Central memory CD4-positive, alpha-beta T cell (primary cell): ENCODE measurements around the gene SRGAP1.
"Not testable (repeated sequence)": the region's sequence is repeated elsewhere in the genome, so short reads cannot be mapped to it uniquely, and the experiment has no call there.

ENCODE experiments used
- DNase-seq: peaks from one replicate; pipeline ENCODE4 v3.0.0; 2022

The SRGAP1 gene

DNA sequence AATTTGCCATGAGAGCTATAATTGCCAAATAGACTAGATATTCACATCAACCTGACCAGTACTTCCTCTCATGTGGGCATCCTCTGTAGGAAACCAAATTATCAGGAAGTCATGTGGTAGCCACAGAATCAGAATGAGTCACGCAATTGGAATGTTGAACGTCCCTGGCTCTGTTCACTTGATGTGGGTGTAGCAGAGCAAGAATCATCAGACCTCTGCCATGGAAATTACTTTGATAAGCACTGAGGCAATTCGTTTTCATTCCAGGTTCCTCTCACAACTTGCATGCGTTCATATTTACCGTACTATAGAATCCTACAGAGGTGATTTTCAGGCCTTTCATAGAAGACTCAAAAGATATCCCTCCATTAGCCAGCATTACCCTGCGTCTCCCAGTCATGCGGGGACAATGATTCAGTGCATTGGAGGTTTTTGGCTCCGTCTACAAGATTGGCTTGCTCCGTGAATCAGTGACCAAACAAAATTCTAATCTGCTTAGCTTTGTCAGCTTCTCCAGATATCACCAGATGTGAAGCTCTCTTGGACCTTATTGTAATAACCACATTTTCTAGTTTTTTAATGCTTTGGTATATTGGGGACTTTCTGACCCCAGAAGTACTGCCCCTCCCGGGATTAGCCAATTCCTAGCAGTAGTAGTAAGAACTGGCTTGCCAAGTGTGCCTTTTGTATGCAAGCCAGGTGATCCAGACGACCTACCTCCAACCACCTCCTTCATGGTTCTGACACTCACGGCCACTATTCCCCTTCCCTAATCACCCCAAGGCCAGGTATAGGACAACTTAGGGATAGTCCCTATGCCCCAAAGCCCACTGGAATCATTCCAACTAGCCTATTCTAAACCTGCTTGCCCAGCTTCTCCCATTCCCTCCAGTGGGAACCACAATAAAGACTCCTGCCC lies 244.2 kb downstream of the SRGAP1 start:
- DNase-seq: no peak

- DNase-seq: no peak
These were observed 245.5 kb downstream of the SRGAP1 start for GRCh38 chr12:64090047-64090446.

DNA sequence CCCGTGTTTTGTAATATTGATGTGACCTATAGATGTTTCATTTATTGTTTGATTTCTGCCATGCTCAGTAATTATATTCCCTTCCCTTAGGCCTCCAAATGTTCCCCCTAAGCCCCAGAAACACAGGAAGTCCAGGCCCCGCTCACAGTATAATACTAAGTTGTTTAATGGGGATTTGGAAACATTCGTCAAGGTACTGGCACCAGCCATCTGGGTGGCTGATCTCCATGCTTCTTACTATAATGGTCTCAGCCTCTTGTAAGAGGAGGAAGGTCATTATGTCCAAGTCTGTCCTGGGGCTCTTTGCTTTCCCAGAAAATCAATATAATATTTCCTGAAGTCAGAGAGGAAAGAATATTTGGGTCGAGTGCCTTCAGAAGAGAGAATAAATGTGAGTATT lies 246.7 kb downstream of the SRGAP1 start:
- no peak for DNase-seq

DNA sequence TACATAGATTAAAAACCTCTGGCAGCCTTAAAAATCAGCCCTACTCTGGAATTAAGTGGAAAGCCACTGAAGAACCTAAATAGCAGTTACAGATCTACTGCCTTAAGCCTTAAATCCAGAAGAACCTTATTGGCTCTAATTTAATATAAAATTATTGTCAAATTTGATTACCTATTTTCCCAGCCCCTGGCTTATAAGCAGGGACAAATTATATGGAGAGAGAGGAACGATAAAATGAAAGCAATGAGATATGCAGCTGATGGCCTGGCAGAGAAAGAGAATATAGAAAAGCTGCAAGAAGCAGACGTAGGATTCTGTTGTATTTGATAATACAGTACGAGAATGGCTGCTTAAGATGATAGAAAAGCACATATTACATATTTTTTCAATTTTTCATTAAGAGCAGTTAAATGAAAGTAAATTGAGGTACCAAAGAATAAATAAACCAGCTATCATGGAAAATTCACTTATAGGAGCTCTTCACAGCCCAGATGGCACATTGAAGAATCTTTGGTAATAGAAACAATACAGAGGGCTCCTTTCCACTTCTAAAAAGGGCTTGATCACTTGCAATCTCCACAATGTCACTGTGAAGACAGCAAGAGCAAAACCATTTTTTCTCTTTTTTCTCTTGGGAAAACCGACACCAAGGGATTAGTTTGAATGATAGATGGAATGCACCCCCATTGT lies 248.2 kb downstream of the SRGAP1 start:
- DNase-seq: no peak

- DNase-seq: no peak
These were observed 249.2 kb downstream of the SRGAP1 start for GRCh38 chr12:64093689-64094088.

- no peak for DNase-seq
These were observed 253.0 kb downstream of the SRGAP1 start for GRCh38 chr12:64097366-64098105.

DNA sequence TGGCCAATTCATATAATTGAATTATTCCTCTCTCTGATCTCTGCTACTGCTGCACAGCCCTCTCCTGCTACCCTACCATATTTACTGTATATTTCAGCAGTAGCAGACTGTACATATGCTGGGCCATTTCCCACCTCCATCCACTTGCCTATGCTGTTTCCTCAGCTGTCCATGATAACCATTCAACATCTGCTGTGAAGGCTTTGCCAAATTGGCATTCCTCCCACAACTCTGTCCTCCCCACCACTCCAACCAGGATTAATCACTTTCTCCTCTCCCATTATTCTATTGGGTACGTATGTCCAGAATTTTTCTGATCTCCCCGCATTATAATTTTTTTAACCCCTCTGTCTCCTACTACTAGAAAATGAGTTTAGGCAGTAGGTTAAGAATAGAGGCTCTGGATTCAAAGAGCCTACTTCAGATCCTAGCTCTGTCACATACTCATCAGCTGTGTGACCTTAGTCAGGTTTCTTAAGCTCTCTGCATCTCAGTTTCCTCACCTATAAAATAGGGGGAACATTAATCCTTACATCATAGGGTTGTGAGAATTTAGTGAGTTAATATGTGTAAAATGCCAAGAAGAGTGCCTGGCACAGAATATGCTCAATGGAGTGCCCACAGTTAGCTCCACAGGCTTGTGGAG lies 254.3 kb downstream of the SRGAP1 start:
- DNase-seq: no peak

DNA sequence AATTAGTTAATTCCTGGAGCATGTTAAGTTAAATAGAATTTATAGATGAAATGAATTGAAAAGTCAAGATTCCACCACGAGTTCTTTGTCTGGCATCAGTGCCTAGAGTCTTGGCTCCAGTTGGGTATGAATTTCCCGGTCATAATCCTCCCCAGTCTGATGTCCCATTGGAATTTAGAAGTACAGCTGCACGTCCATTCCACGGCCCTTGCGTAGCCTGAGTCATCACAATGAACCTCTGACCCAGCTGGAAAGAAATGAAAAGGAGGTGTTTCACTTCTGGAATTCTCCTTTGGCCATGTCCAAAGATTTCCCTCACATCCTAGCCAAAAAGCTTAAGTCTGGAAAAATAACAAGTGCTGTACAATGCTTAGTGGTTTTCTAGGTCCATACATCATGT lies 254.9 kb downstream of the SRGAP1 start:
- DNase-seq: no peak

DNA sequence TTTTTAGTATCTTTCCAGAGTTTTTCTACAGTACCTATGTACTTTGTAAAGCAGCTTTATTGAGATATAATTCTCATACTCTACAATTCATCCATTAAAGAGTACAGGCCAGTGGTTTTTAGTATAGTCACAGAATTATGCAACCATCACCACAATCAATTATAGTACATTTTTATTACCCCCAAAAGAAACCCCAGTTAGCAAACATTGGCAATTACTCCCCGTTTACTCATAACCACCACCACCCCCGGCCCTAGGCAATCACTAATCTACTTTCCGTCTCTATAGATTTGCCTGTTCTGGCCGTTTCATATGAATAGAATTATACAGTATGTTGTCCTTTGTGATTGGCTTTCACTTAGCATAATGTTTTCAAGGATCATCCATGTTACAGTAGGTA lies 257.8 kb downstream of the SRGAP1 start:
- no peak for DNase-seq

DNA sequence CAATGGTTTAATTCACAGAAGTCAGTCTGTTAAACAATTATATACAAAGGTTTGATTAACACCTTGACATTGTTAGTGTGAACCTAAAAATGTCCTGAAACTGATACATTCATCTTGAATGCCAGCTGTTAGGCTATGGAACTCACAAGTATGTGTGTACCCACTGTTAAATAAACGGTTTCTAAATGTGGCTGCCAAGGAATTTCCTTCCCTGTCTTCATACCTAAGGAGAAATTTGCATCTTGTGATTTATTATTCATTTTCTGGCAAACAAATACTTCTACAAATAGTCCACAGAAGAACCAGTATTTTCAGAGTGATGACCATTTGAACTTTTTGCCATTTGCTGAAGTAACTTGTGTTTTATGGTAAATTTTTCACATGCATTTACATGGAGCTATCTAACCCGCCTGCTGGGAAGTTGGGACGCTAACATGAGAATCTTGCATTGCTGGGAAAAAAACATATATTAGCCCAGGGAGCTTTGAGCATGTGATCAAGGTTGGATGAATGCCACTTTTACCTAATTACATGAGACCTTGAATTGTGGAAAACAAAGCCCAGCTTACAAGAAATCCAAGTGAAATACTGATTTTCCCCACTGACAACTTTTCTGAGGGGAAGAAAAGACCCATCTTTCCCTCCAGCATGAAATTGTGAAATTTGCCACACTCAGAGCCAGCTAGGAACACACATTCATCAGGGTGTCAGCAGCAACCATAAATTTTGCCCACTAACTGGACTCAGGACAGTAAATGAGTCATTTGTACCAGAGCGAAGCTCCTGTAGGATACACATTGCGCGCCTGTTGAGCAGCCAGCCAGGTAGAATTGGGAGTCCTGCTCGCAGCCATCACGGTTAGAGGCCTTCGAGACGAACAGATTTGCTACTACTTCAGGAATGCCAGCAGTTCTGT lies 259.6 kb downstream of the SRGAP1 start:
- DNase-seq: no peak

DNA sequence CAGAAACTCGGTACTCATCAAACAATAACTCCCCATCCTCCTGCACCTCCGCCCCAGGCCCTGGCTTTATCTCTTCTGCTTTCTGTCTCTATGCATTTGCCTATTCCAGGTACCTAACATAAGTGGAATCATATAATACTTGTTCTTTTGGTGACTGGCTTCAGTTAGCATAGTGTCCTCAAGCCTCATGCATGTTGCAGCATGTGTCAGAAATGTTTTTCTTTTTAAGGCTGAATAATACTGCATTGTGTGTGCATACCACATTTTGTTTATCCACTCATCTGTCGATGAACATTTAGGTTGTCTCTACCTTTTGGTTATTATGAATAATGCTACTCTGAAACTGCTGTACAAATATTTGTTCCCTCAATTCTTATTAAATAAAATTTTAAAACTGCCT lies 260.5 kb downstream of the SRGAP1 start:
- no peak for DNase-seq

GRCh38 chr12:64107776-64108175 lies 263.3 kb downstream of the SRGAP1 start:
- no peak for DNase-seq

- DNase-seq: no peak
These were observed 265.2 kb downstream of the SRGAP1 start for GRCh38 chr12:64109706-64110105.

DNA sequence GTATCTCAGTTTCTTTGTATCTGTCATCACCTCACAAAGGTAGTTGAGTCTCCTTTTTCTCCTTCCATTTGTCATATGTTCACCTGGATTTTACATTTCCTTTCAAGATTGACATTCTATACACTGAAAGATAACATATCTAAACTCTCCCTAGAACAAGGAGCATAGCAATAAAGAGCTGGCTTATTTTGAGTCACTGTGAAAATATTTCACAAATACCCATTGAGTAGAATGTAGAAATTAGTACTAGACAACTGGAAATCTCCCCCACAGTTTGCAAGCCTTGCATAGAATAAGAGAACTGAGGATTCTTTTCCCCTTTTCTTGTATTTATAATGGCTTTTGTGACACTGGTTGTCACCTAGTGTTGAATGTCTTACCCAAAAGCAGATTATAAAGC lies 266.4 kb downstream of the SRGAP1 start:
- DNase-seq: no peak

GRCh38 chr12:64116969-64117368 lies 272.5 kb downstream of the SRGAP1 start:
- DNase-seq: no peak

DNA sequence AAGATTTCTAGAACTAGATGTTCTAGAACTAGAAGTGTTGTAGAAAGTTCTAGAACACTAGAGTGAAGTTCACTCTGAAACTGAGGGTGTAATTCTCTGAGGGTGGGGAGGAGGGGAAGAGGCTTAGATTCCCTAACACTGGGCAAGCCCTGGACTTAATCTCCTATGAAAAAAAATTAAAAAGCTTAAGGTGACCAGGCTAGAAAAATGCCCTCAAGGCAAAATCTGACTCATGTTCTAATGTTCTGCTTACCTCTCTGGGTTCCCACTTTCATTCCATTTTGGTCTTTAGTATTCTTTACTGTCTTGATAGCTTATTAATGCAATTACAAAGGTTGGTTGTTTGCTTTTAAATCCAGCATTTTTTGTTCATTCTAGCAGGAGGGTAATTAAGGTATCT lies 276.1 kb downstream of the SRGAP1 start:
- no peak for DNase-seq

DNA sequence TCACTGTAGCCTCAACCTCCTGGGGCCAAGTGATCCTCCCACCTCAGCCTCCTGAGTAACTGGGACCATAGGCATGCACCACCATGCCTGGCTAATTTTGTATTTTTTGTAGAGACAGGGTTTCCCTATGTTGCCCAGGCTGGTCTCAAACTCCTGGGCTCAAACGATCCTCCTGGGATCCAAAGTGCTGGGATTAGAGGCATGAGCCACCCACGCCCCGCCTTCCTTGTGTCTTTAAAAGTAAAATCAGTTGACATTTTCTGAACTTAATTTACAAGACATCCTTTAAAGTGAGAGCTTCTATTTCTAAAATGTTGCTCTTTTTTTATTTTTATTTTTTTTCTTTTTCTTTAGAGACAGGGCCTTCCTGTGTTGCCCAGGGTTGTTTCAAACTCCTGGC lies 276.6 kb downstream of the SRGAP1 start:
- not testable (repeated sequence) for DNase-seq

DNA sequence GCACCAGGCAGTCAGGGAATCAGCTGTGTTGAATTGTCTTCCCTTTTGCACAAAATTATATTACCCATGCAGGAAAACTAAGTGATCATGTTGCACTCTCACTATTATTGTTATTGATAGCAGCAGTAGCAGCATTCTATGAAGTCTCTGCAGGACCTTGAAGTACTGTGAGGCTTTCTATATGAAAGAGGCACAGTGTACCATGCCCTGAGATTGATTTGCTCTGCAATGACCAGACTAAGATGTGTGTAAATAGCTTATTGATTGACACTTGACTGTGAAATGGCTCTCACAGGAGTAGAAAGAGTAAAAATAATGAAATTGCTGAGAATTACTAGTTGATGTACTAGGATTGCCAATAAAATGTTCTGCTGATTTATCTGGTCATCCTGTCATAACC lies 277.7 kb downstream of the SRGAP1 start:
- DNase-seq: no peak

- no peak for DNase-seq
These were observed 278.5 kb downstream of the SRGAP1 start for GRCh38 chr12:64122995-64123394.

DNA sequence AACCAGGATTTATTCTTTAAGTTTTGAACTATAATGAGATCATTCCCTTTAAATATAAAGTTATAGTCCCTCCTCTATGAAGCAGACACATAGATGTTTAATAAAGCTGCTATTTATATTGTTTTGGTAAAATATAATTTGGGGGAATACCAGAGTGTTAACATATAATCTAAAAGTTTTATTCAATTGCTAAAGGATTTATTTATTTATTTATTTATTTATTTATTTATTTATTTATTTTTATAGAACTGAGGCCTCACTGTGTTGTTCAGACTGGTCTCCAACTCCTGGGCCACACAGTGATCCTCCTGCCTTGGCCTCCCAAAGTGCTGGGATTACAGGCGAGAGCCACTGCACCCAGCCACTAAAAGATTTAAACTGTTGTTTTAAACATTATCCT lies 278.9 kb downstream of the SRGAP1 start:
- DNase-seq: no peak

DNA sequence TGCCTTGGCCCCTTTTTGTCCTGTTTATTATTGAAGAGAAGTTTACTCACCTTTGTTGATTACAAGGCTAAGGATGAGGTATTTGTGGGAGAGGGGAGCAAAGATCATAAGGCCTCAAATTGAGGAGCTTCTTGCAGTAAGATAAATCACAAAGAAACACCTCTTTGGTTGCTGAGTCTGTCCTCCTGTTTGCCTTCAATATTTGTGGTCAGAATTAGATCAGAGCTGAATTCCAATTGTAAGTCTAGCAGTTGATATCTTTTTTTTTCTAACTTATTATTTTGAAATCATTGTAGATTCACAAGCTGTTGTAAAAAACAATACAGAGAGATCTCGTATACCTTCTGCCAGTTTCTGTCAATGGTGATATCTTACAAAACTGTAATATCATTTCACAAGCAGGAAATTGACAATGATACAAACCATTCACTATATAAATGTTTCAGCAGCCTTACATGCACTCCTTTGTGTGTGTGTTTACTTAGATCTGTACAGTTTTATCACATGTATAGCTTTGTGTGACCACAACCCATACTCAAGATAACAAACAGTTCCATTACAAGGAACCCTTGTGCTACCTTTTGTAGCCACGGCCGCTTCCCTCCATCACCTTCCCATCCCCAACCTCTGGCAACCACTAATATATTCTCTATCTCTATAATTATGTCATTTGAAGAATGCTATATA lies 280.2 kb downstream of the SRGAP1 start:
- no peak for DNase-seq
